Liver (tissue), 3 donors: Measurements from ENCODE around the gene SLITRK3.

ENCODE experiments used
- GABPA ChIP-seq, 2 donors: IDR thresholded peaks in 1 of 2; conservative IDR thresholded peaks in 1 of 2; 2 replicates each; pipeline ENCODE4 v1.6.1; 2016; ENCODE audit warnings: antibody characterized with exemption in 2 of 2, mild to moderate bottlenecking in 1 of 2, moderate library complexity in 1 of 2
- SP1 ChIP-seq: IDR thresholded peaks from 2 replicates; pipeline ENCODE4 v1.6.1; 2018; ENCODE audit warnings: antibody characterized with exemption, mild to moderate bottlenecking
- TF ChIP-seq, protein P1 (sequence below): fragments of 150-350 bp; IDR thresholded peaks from 2 replicates; pipeline ENCODE4 v1.5.1; 2017; ENCODE audit warnings: improper control_type of control experiment, low read depth, low read length; ENCODE audit not compliant: missing input control
- donor health status: healthy.
- donor health status: healthy.

DNA sequence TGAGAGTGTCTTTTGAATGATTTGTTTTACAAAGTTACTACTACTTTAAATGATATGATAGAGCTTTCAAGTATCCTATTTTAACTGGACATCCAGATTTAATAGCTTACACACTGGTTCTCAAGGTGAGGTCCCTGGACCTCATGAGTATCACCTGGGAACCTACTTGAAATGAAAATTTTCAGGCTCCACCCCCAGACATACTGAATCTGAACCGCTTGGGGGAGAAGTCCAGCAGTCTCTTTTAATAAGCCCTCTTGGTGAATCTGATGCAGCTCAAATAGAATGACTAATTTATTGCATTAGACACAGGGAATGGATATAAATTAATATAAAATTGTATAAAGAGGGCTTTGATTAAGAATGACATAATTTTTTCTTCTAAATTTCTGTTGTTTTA is 29.4 kb upstream of the SLITRK3 start:
- TF ChIP-seq, protein P1, sequence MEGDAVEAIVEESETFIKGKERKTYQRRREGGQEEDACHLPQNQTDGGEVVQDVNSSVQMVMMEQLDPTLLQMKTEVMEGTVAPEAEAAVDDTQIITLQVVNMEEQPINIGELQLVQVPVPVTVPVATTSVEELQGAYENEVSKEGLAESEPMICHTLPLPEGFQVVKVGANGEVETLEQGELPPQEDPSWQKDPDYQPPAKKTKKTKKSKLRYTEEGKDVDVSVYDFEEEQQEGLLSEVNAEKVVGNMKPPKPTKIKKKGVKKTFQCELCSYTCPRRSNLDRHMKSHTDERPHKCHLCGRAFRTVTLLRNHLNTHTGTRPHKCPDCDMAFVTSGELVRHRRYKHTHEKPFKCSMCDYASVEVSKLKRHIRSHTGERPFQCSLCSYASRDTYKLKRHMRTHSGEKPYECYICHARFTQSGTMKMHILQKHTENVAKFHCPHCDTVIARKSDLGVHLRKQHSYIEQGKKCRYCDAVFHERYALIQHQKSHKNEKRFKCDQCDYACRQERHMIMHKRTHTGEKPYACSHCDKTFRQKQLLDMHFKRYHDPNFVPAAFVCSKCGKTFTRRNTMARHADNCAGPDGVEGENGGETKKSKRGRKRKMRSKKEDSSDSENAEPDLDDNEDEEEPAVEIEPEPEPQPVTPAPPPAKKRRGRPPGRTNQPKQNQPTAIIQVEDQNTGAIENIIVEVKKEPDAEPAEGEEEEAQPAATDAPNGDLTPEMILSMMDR = no peak
- no peak for TF ChIP-seq GABPA (IDR thresholded peaks at IDR 0.05 in 1 of 2, conservative IDR thresholded peaks at IDR 0.05 in 1 of 2)
- no peak for TF ChIP-seq SP1
